Lower lobe of right lung (tissue), 2 donors: ENCODE measurements around the gene DYNC1I2. TPM values are rescaled to one million over a fixed set of nuclear protein-coding genes. Genes with fewer than 3 reads are reported as not detected.

Experiments used
- ATAC-seq, 2 donors: fragments of 200-7000 bp; cut with Tn5 transposase; one replicate each; pipeline ENCODE4 v1.9.1; 2020 to 2022; ENCODE audit warnings: mild to moderate bottlenecking in 2 of 2, moderate library complexity in 2 of 2
- DNase-seq: peaks from one replicate; pipeline ENCODE4 v3.0.0-alpha.2; 2020
- H3K27ac ChIP-seq: fragments of 200-600 bp; one replicate; pipeline ENCODE4 v1.8.0; 2022
- H3K27me3 ChIP-seq: fragments of 200-600 bp; one replicate; pipeline ENCODE4 v1.8.0; 2022; ENCODE audit warnings: low read depth
- H3K36me3 ChIP-seq: fragments of 200-600 bp; one replicate; pipeline ENCODE4 v1.8.0; 2022; ENCODE audit warnings: mild to moderate bottlenecking
- H3K4me1 ChIP-seq: fragments of 200-600 bp; one replicate; pipeline ENCODE4 v1.8.0; 2022
- H3K4me3 ChIP-seq: fragments of 200-600 bp; one replicate; pipeline ENCODE4 v1.8.0; 2022; ENCODE audit warnings: mild to moderate bottlenecking
- H3K9me3 ChIP-seq: fragments of 200-600 bp; one replicate; pipeline ENCODE4 v1.8.0; 2022
- CTCF ChIP-seq: fragments of 200-600 bp; IDR thresholded peaks from one replicate; pipeline ENCODE4 v1.8.0; 2022; ENCODE audit warnings: antibody characterized with exemption, mild to moderate bottlenecking
- intact Hi-C: fragments of 100-400 bp; cut with DNase I; formaldehyde crosslinking; loops from one replicate; pipeline ENCODE4 v1.11.0; 2022
- long read RNA-seq: library from polyadenylated mRNA; unstranded; transcript quantifications from one replicate; pipeline ENCODE4 v2.0.0, GENCODE V29; 2021
- total RNA-seq: library from RNA; stranded (reverse); fragmentation: NEBNext Ultra II Directional; extraction: Animal tissue kit (Norgen Biotek cat#: 25700); gene quantifications from one replicate; pipeline ENCODE4 v1.2.1, GENCODE V29; 2021
- donor health status: DM: no; HTN: yes; CAD: no; lungs with severe emphysema.

DYNC1I2 gene
- total RNA-seq, result 77.2 TPM
- long read RNA-seq, transcript DYNC1I2-201 (16 exons, 2,589 nt), result minor isoform, 18 of 99 reads
- long read RNA-seq, transcript DYNC1I2-203 (16 exons, 2,572 nt), result major isoform, 42 of 99 reads
- long read RNA-seq, partial matches to known transcripts, result 32 of 99 reads
- long read RNA-seq, other reads (novel, unspliced or antisense), result 4 of 99 reads

DNA sequence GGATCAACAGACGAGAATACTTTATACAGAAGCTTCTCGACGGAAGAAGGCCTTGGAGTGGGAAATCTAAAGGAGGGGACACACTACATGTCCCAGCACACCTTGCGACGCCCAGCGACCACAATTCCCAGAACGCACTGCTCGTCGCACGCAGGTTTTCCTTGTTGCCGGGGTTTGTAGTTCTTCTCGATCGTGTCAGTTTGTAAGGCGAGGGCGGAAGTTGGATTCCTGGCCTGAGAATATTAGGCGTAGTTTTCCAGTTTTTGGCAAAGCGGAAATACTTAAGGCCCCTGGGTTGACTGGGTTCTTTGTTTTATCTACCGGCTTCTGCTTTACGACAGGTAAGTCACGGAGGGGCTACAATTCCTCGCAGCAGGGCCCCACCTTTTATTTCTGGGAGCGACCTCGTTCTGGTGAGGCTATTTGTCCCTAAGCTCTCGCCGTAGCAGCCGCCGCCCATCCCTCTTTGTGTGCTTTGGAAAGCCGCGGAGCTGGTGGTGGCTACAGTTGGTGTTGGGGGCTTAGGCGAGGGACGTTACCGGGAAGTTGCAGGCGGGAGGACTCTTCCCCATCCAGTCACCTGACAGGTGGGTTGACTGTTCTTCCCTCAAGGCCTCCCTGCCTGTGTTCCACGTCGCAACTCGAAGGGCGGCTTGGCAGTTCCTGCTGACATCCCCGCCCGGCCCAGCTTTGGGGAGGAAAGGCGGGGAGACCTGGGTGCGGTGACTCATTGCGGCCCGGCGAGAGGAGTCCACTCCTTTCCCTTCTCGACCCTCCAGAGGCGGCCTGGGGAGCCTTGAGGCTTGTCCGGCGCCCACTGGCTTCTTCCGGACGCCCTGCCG is at the start of gene DYNC1I2:
Gene DYNC1I2, plus strand, starts transcription at position 183 of the 842 bp plus-strand sequence. CDS start 2,687 bp downstream, outside the sequence.
- Histone ChIP-seq H3K27ac (peak within 1 kb of the TSS; percentile 84), H3K36me3 (peaks cover 18% of the 10 kb centered on the region), H3K9me3 (no peaks in the 10 kb centered on the region), H3K4me1 (peaks cover 29% of the 10 kb centered on the region), H3K4me3 (peak within 1 kb of the TSS; percentile 97), H3K27me3 (no peaks in the 10 kb centered on the region)
- intact Hi-C loops, result no loop called here
- DNase-seq (peak; percentile 93), ATAC-seq (peak; percentile 98 to 99)
- no peak for TF ChIP-seq CTCF

DNA sequence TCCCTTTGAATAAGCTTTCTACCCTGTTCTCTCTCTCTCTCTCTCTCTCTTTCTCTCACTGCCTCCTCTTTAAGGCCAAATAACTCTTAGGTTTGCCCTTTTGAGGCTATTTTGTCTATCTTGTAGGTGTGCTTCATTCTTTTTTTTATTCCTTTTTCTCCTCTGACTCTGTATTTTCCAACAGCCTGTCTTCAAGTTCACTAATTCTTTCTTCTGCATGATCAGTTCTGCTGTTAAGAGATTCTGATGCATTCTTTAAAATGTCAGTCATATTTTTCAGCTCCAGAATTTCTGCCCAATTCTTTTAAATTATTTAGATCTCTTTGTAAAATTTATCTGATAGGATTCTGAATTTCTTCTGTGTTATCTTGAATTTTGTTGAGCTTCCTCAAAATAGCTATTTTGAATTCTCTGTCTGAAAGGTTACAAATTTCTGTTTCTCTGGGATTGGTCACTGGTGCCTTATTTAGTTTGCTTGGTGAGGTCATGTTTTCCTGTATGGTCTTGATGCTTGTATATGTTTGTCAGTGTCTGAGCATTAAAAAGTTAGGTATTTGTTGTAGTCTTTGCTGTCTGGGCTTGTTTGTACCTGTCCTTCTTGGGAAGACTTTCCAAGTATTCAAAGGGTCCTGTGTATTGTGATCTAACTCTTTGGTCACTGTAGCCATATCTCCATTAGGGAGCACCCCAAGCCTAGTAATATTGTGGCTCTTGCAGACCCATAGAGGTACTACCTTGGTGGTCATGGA is 35.4 kb upstream of the DYNC1I2 start:
- Histone ChIP-seq H3K36me3 (no peaks in the 10 kb centered on the region), H3K4me3 (no peak overlapping the region), H3K9me3 (no peaks in the 10 kb centered on the region), H3K27ac (no peak overlapping the region), H3K27me3 (no peaks in the 10 kb centered on the region), H3K4me1 (no peaks in the 10 kb centered on the region)
- ATAC-seq (no peak), DNase-seq (no peak)
- no peak for TF ChIP-seq CTCF
- intact Hi-C loops, result no loop called here

DNA sequence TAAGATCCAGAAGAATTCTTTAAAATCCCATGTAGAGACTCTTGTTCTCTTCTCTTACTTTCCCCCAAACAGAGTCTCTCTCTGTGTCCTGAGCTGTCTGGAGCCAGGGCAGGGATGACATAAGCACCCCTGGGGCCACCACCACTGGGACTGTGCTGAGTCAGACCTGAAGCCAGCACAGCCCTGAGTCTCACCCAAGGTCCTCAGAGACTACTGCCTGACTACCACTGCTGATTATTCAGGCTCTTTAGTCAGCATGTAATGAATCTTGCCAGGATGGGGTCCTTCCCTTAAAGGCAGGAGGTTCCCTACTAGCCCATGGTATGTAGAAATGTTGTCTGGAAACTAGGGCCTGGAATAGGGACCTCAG is 34.9 kb upstream of the DYNC1I2 start:
- no peaks in the 10 kb centered on the region for H3K36me3 ChIP-seq
- no peak for TF ChIP-seq CTCF
- no peak overlapping the region for H3K27ac ChIP-seq
- H3K4me1 ChIP-seq, result no peaks in the 10 kb centered on the region
- H3K9me3 ChIP-seq, result no peaks in the 10 kb centered on the region
- no peak for DNase-seq
- H3K27me3 ChIP-seq, result no peaks in the 10 kb centered on the region
- no peak overlapping the region for H3K4me3 ChIP-seq
- no peak for ATAC-seq
- intact Hi-C loops, result no loop called here

GRCh38 chr2:171655586-171655985 is 31.7 kb upstream of the DYNC1I2 start:
- no peaks in the 10 kb centered on the region for H3K4me1 ChIP-seq
- no peaks in the 10 kb centered on the region for H3K9me3 ChIP-seq
- no peaks in the 10 kb centered on the region for H3K27me3 ChIP-seq
- DNase-seq (no peak), ATAC-seq (no peak)
- H3K27ac ChIP-seq, result no peak overlapping the region
- no peak for TF ChIP-seq CTCF
- intact Hi-C loops, result no loop called here
- no peaks in the 10 kb centered on the region for H3K36me3 ChIP-seq
- H3K4me3 ChIP-seq, result no peak overlapping the region

DNA sequence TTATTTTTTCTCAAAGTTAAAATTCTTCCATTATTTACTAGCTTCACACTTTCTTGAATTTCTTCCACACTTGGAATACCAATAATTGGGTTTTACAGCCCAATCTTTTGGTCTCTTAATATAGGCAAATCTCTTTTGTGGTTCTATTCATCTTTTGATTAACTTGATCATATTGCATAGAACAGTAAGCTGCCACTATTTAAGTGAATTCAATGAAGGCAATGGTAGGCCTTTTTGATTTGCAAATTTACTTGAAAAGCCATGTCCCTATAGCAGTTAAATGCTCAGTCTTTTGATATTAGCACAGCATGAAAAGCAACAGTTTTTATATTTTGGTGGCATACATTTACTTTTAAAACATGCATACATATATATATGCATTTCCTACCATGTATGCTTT is 20.2 kb upstream of the DYNC1I2 start:
- H3K4me1 ChIP-seq, result no peaks in the 10 kb centered on the region
- DNase-seq (no peak), ATAC-seq (no peak)
- intact Hi-C loops, result no loop called here
- no peak overlapping the region for H3K27ac ChIP-seq
- no peaks in the 10 kb centered on the region for H3K36me3 ChIP-seq
- no peaks in the 10 kb centered on the region for H3K27me3 ChIP-seq
- no peak for TF ChIP-seq CTCF
- no peak overlapping the region for H3K4me3 ChIP-seq
- no peaks in the 10 kb centered on the region for H3K9me3 ChIP-seq
